ENCODE results near the gene WSCD2.
"Not testable (repeated sequence)": the region's sequence is repeated elsewhere in the genome, so short reads cannot be mapped to it uniquely, and the experiment has no call there.

Gene WSCD2

GRCh38 chr12:108204117-108204987 is 75.3 kb downstream of the WSCD2 start:
- no peak for DNase-seq

GRCh38 chr12:108205864-108206263 is 76.8 kb downstream of the WSCD2 start:
- DNase-seq = no peak

- no peak for DNase-seq
Observed at GRCh38 chr12:108207791-108208730, 79.0 kb downstream of the WSCD2 start.

- DNase-seq = no peak
Observed at GRCh38 chr12:108210001-108210400, 80.9 kb downstream of the WSCD2 start.

- DNase-seq = no peak
Observed at GRCh38 chr12:108211157-108211556, 82.1 kb downstream of the WSCD2 start.

- DNase-seq = no peak
Observed at GRCh38 chr12:108213871-108214445, 84.9 kb downstream of the WSCD2 start.

GRCh38 chr12:108214486-108214885 is 85.4 kb downstream of the WSCD2 start:
- peak; percentile 7 to 10 for DNase-seq

- DNase-seq = no peak
Observed at GRCh38 chr12:108215458-108215857, 86.4 kb downstream of the WSCD2 start.

GRCh38 chr12:108218921-108219320 is 89.8 kb downstream of the WSCD2 start:
- DNase-seq = no peak

- DNase-seq = not testable (repeated sequence)
Observed at GRCh38 chr12:108225101-108225500, 96.0 kb downstream of the WSCD2 start.

- no peak for DNase-seq
Observed at GRCh38 chr12:108226866-108227265, 97.8 kb downstream of the WSCD2 start.

GRCh38 chr12:108228746-108229145 is 99.7 kb downstream of the WSCD2 start:
- no peak for DNase-seq

- DNase-seq = no peak
Observed at GRCh38 chr12:108231109-108231905, 102.2 kb downstream of the WSCD2 start.

GRCh38 chr12:108231909-108232434 is 102.9 kb downstream of the WSCD2 start:
- DNase-seq = no peak

GRCh38 chr12:108232565-108232964 is 103.5 kb downstream of the WSCD2 start:
- no peak for DNase-seq

- DNase-seq = no peak
Observed at GRCh38 chr12:108234158-108234557, 105.1 kb downstream of the WSCD2 start.

- no peak for DNase-seq
Observed at GRCh38 chr12:108235197-108235984, 106.3 kb downstream of the WSCD2 start.

- no peak for DNase-seq
Observed at GRCh38 chr12:108235985-108236263, 106.8 kb downstream of the WSCD2 start.

GRCh38 chr12:108236366-108236765 is 107.3 kb downstream of the WSCD2 start:
- no peak for DNase-seq

GRCh38 chr12:108237272-108237671 is 108.2 kb downstream of the WSCD2 start:
- no peak for DNase-seq

GRCh38 chr12:108238474-108238873 is 109.4 kb downstream of the WSCD2 start:
- no peak for DNase-seq

- DNase-seq = no peak
Observed at GRCh38 chr12:108239378-108239777, 110.3 kb downstream of the WSCD2 start.

Data from AML-193 (cell line).